Peyer's patch (tissue), 4 donors: ENCODE data around the gene GPR152. TPM values are rescaled to one million over a fixed set of nuclear protein-coding genes. Genes with fewer than 3 reads are reported as not detected.

Experiments
- DNase-seq, 3 donors: peaks; one replicate each; pipeline ENCODE4 v3.0.0-alpha.2; 2017 to 2019
- H3K27ac ChIP-seq, 4 donors: fragments of 200-600 bp; sonication (generic); one replicate each; pipeline ENCODE4 v1.5.1; 2016 to 2019
- H3K27me3 ChIP-seq, 2 donors: fragments of 200-600 bp; sonication (generic); one replicate each; pipeline ENCODE4 v1.5.1; 2019
- H3K36me3 ChIP-seq, 3 donors: fragments of 200-600 bp; sonication (generic); one replicate each; pipeline ENCODE4 v1.5.1; 2016 to 2019
- H3K4me1 ChIP-seq, 4 donors: fragments of 200-600 bp; sonication (generic); one replicate each; pipeline ENCODE4 v1.5.1; 2016 to 2019
- H3K4me3 ChIP-seq, 4 donors: fragments of 200-600 bp; sonication (generic); 1 replicate in 3 of 4; 2 replicates in 1 of 4; pipeline ENCODE4 v1.5.1; 2016 to 2019; ENCODE audit warnings: mild to moderate bottlenecking in 1 of 4
- H3K9me3 ChIP-seq, 4 donors: fragments of 200-600 bp; sonication (generic); one replicate each; pipeline ENCODE4 v1.5.1; 2016 to 2019; ENCODE audit warnings: mild to moderate bottlenecking in 1 of 4
- POLR2A ChIP-seq, 2 donors: fragments of 450-650 bp; IDR thresholded peaks; one replicate each; pipeline ENCODE4 v1.5.1; 2017; ENCODE audit warnings: antibody characterized with exemption in 2 of 2, mild to moderate bottlenecking in 2 of 2, moderate library complexity in 2 of 2
- total RNA-seq, 4 donors: library from RNA; depleted of rRNA; stranded (reverse); fragments of >200 nt; gene quantifications; one replicate each; pipeline ENCODE4 v1.1.0, GENCODE V29; 2016
- TF ChIP-seq, protein P1 (sequence below), 6 experiments: fragments of 450-650 bp in 4 of 6; fragments of 200-600 bp in 2 of 6; sonication (generic) in 1 of 6; IDR thresholded peaks; one replicate each; pipeline ENCODE4 v1.5.1; 2017 to 2019; ENCODE audit warnings: antibody characterized with exemption in 6 of 6, mild to moderate bottlenecking in 3 of 6, moderate library complexity in 1 of 6

GPR152 gene
- total RNA-seq, 4 donors from 2014 or later, result not detected

DNA sequence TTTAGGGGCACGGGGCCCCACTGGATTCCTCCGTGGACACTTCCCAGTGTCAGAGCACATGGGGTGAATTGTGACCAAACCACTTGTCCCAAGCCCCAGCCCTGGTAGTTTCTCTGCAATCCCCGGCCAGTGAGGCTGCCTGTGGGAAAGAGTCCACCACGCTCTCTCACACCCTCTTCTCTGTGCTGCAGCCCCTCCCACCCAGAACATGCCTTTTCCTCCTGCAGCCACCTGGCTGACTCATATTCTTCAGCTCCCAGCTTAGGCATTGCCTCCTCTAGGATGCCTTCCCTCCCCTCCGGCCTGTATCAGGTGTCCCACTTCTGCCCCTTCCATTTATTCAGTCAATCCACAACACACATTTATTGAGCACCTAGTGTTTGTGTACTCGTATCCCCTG, 29.6 kb downstream of the GPR152 start:
- no peak overlapping the region for H3K27ac ChIP-seq
- DNase-seq, result no peak
- no peaks in the 10 kb centered on the region for H3K36me3 ChIP-seq
- no peaks in the 10 kb centered on the region for H3K27me3 ChIP-seq
- H3K9me3 ChIP-seq, result no peaks in the 10 kb centered on the region
- H3K4me3 ChIP-seq, result no peak overlapping the region
- TF ChIP-seq, protein P1, sequence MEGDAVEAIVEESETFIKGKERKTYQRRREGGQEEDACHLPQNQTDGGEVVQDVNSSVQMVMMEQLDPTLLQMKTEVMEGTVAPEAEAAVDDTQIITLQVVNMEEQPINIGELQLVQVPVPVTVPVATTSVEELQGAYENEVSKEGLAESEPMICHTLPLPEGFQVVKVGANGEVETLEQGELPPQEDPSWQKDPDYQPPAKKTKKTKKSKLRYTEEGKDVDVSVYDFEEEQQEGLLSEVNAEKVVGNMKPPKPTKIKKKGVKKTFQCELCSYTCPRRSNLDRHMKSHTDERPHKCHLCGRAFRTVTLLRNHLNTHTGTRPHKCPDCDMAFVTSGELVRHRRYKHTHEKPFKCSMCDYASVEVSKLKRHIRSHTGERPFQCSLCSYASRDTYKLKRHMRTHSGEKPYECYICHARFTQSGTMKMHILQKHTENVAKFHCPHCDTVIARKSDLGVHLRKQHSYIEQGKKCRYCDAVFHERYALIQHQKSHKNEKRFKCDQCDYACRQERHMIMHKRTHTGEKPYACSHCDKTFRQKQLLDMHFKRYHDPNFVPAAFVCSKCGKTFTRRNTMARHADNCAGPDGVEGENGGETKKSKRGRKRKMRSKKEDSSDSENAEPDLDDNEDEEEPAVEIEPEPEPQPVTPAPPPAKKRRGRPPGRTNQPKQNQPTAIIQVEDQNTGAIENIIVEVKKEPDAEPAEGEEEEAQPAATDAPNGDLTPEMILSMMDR (IDR thresholded peaks at IDR 0.05), result no peak
- TF ChIP-seq POLR2A (IDR thresholded peaks at IDR 0.05), result no peak
- peaks cover 0 to 30% (median 21%) of the 10 kb centered on the region in 4 donors for H3K4me1 ChIP-seq

DNA sequence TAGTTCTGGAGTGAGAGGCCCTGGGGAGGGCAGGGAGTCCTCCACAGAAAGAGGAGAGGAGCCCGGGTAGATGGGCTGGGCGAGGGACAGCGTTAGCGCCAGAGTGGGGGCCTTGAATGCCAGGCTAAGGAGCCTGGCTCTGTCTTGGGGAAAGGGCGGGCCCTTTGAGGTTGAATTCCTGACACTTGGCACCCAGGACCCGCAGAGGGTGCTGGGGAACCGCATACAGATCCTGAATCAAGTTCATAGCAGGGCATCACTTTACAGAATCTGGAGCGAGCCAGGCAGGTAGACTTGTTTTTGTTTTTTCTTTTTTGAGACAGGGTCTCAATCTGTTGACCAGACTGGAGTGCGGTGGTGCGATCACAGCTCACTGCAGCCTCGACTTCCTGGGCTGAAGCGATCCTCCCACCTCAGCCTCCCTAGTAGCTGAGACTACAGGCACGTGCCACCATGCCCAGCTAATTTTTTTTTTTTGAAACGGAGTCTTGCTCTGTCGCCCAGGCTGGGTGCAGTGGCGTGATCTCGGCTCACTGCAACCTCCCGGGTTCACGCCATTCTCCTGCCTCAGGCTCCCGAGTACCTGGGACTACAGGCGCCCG, 31.0 kb downstream of the GPR152 start:
- Histone ChIP-seq H3K9me3 (no peaks in the 10 kb centered on the region), H3K36me3 (no peaks in the 10 kb centered on the region), H3K27ac (peak overlapping the region in 3 of 4 donors; percentile 94 to 98 (median 96)), H3K27me3 (no peaks in the 10 kb centered on the region), H3K4me3 (peak overlapping the region; percentile 51 to 96 (median 76)), H3K4me1 (peaks cover 0 to 34% (median 22%) of the 10 kb centered on the region in 4 donors)
- no peak for DNase-seq
- TF ChIP-seq, protein P1 (IDR thresholded peaks at IDR 0.05), result peak in 1 of 6 experiments; percentile 9
- no peak for TF ChIP-seq POLR2A (IDR thresholded peaks at IDR 0.05)

DNA sequence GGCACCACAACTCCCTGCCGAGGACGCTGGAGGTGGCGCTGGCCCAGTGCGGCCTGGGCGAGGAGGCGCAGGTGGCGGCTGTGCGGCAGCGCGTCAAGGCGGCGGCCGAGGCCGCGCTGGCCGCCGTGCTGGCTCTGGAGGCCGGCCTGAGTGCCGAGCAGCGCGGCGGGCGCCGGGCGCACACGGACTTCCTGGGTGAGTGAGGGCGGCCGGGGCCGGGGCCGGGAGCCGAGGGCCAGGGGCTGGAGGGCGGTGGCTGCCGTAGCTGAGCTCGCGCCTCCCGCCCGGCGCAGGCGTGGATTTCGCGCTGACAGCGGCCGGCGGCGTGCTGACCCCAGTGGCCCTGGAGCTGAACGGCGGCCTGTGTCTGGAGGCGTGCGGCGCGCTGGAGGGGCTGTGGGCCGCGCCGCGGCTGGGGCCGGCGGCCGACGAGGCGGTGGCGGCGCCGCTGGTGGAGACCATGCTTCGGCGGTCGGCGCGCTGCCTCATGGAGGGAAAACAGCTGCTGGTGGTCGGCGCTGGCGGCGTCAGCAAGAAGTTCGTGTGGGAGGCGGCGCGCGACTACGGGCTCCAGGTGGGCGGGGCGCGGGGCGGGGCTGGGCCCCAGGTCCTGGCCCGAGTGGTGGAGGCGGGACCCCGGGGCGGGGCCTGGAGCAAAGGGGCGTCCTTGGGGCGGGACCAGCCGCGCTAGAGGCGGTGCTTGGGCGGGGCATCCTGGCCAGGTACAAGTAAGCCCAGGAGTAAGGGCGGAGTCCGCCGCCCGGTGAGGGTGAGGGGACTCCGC, 31.7 kb downstream of the GPR152 start:
- peak overlapping the region; percentile 94 to 98 (median 95) for H3K27ac ChIP-seq

DNA sequence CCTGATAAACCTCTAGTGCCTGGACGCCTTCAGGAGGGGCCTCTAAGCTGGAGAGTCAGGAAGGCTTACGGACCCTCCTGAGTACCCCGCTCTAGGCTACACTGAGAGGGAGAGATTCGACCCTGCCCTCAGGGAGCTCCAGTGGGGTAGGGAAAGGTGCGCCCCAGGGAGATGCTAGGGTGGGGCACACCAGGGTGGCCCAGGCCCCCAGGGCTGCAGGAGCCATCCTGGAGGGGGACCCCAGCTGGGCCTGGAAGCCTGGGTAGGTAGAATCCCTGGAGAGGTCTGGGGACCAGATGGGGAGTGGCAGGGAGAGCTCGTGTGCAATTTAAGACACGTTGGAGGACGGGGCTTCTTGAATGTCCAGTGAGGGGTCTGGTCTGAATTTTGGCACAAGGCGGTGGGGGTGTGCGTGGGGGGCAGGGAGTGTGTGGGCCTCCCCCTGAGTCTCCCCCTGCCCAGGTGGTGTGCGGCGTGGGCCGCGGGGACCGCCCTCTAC, 32.3 kb downstream of the GPR152 start:
- Histone ChIP-seq H3K4me3 (peak overlapping the region; percentile 51 to 96 (median 76)), H3K27me3 (peaks cover 0 to 6% of the 10 kb centered on the region in 2 donors), H3K4me1 (peaks cover 0 to 45% (median 27%) of the 10 kb centered on the region in 4 donors), H3K9me3 (no peaks in the 10 kb centered on the region), H3K36me3 (no peaks in the 10 kb centered on the region), H3K27ac (peak overlapping the region; percentile 94 to 98 (median 95))
- DNase-seq, result no peak
- TF ChIP-seq, protein P1 (IDR thresholded peaks at IDR 0.05), result no peak
- TF ChIP-seq POLR2A (IDR thresholded peaks at IDR 0.05), result no peak

More for the DNA sequence above, 31.7 kb downstream of the GPR152 start:
- peak; percentile 99 to 100 (median 99) for DNase-seq
- Histone ChIP-seq H3K9me3 (no peaks in the 10 kb centered on the region), H3K4me1 (peaks cover 0 to 41% (median 24%) of the 10 kb centered on the region in 4 donors), H3K36me3 (no peaks in the 10 kb centered on the region), H3K27me3 (no peaks in the 10 kb centered on the region), H3K4me3 (peak overlapping the region; percentile 51 to 96 (median 76))
- TF ChIP-seq, protein P1 (IDR thresholded peaks at IDR 0.05), result peak in 3 of 6 experiments; percentile 23 to 30 (median 26)
- peak; percentile 46 to 52 for TF ChIP-seq POLR2A (IDR thresholded peaks at IDR 0.05)

DNA sequence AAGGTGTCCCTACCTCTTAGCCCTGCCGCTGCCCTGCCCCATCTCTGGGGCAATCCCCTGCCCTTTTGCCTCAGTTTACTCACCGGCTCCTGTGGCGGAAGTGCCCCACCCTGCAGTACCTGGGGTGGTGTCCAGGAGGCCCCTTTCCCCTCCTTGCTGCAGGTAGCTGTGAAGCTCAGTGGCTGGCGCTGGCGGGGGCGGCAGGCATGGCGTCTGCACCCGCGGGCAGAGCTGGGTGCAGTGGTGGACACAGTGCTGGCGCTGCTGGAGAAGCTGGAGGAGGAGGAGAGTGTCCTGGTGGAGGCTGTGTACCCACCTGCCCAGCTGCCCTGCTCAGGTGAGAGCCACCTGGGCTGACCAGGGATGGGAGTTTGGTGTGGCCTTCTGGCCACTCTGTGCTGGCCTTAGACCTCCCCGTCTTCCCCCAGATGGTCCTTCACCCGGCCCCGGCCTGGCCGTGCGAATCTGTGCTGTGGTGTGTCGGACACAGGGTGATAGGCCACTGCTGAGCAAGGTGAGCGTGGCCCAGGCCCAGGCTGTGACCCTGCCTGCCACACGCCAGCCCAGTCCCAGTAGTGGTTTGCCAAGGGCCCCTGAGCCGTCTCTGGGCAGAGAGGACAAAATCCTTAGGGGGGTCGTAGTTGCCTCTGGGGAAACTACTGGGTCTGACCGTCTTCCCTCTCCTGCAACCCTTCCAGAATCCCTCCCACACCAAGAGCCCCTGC, 33.0 kb downstream of the GPR152 start:
- no peak overlapping the region for H3K4me3 ChIP-seq
- peaks cover 0 to 8% of the 10 kb centered on the region in 2 donors for H3K27me3 ChIP-seq
- peaks cover 0 to 50% (median 30%) of the 10 kb centered on the region in 4 donors for H3K4me1 ChIP-seq
- no peak for TF ChIP-seq POLR2A (IDR thresholded peaks at IDR 0.05)
- TF ChIP-seq, protein P1 (IDR thresholded peaks at IDR 0.05), result no peak
- H3K27ac ChIP-seq, result peak overlapping the region in 3 of 4 donors; percentile 49 to 98 (median 96)
- no peaks in the 10 kb centered on the region for H3K36me3 ChIP-seq
- no peaks in the 10 kb centered on the region for H3K9me3 ChIP-seq
- DNase-seq, result no peak
